LNCAP (cell line): ENCODE data around the gene CACNA1B.

Experiments
- TF ChIP-seq, protein P1 (sequence below): fragments of 450-650 bp; IDR thresholded peaks from 2 replicates; pipeline ENCODE4 v1.5.1; 2017; ENCODE audit warnings: mild to moderate bottlenecking

Gene CACNA1B

DNA sequence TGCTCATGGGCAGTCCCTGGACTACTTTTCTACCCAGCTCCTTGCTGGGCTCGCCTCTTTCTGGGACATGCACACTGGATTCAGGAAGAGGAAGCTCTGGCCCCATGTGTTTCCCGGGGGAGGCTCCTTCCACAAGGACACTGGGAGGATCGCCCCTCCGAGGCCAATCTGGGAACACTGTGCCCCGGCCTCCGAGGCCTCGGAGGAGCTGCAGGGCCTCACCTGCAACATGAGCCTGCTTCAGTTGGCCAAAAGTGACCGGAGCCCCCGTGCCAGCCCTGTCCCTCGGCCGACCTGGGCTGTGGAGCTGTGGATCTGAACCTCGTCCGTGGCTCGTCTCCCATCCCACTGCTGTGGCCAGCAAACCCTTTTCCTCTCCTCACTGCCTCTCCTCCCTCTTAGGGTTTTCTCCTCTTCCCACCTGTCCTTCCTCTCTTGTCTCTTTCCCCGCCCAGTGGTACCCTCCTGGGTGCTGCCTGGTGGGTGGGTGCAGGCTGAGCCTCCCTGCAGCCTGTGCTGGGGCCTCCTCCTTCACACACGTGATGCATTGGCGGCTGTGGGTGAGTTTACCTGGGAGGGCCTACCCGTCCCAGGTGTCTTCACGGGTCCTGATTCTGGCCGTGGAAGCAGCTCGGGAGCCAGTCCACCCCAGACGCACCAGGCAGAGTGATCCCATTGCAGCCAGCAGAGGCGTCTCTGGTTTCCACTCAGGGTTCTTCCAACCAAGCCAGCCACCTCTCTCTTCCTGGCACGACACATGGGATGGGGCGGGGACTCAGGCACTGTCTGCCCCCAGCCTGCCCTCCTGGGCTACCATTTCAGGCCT, 241.8 kb downstream of the CACNA1B start:
- TF ChIP-seq, protein P1, sequence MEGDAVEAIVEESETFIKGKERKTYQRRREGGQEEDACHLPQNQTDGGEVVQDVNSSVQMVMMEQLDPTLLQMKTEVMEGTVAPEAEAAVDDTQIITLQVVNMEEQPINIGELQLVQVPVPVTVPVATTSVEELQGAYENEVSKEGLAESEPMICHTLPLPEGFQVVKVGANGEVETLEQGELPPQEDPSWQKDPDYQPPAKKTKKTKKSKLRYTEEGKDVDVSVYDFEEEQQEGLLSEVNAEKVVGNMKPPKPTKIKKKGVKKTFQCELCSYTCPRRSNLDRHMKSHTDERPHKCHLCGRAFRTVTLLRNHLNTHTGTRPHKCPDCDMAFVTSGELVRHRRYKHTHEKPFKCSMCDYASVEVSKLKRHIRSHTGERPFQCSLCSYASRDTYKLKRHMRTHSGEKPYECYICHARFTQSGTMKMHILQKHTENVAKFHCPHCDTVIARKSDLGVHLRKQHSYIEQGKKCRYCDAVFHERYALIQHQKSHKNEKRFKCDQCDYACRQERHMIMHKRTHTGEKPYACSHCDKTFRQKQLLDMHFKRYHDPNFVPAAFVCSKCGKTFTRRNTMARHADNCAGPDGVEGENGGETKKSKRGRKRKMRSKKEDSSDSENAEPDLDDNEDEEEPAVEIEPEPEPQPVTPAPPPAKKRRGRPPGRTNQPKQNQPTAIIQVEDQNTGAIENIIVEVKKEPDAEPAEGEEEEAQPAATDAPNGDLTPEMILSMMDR: no peak

DNA sequence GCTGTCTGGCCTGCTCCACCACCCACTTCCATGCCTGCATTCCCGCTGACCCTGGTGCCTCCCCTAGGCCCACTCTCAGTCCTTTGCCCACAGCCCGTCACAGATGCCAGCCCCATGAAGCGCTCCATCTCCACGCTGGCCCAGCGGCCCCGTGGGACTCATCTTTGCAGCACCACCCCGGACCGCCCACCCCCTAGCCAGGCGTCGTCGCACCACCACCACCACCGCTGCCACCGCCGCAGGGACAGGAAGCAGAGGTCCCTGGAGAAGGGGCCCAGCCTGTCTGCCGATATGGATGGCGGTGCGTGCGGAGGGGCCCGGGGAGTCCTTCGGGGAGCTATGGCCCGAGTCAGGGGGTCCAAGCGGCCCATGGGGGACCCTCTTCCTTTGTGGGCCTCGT, 242.5 kb downstream of the CACNA1B start:
- TF ChIP-seq, protein P1: no peak

DNA sequence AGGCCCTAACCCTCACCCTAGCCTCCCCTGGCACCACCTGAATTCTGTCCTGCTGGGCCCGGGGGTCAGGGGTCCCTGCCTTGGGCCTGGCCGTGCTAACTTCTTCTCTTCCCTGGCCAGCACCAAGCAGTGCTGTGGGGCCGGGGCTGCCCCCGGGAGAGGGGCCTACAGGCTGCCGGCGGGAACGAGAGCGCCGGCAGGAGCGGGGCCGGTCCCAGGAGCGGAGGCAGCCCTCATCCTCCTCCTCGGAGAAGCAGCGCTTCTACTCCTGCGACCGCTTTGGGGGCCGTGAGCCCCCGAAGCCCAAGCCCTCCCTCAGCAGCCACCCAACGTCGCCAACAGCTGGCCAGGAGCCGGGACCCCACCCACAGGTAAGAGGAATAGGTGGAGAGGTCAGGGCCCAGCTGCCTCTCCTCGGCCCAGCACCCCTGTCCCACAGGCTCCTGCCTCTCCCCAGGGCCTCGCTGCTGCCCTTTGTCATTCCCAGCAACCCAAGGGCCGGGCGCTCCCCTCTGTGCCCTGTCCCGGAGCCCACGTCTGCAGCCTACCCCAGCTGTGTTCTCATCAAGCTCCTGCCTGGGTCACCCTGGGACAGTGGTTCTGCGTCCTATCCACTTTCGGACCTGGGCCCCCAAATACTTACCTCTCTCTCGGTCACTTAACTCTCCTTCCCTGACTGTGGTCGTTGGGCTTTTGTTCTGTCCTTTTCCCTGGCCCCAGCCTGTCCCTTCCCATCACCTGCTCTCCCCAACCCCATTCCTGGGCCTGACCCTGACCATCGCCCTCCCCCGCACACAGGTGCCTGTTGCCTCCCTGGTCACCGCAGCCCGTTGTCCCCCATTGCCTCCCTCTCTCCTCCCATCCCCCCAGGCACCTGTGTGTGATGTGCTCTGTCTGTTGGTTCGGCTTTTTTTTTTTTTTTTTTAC, 243.2 kb downstream of the CACNA1B start:
- TF ChIP-seq, protein P1: no peak

DNA sequence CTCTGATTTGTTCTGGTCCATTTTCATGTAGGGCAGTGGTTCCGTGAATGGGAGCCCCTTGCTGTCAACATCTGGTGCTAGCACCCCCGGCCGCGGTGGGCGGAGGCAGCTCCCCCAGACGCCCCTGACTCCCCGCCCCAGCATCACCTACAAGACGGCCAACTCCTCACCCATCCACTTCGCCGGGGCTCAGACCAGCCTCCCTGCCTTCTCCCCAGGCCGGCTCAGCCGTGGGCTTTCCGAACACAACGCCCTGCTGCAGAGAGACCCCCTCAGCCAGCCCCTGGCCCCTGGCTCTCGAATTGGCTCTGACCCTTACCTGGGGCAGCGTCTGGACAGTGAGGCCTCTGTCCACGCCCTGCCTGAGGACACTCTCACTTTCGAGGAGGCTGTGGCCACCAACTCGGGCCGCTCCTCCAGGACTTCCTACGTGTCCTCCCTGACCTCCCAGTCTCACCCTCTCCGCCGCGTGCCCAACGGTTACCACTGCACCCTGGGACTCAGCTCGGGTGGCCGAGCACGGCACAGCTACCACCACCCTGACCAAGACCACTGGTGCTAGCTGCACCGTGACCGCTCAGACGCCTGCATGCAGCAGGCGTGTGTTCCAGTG, 244.0 kb downstream of the CACNA1B start:
- TF ChIP-seq, protein P1: no peak

DNA sequence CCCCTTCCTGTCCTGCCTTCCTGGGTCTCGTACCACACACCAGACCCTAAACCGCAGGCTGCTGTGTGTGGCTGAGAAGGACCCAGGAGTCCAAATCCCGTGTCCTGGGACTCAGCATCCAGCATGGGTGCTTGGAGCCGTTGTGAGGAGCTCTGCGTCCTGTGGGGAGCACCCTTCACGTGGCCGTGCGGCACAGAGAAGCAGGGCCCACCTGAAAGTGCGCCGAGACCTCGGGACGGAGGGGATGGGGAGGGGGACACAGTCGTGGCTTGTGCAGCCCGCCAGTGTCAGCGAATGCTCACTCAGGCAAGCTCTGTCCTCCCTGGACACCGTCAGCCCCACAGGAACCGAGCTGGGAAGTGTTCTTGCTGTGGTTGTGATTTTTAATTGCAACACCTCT, 244.6 kb downstream of the CACNA1B start:
- TF ChIP-seq, protein P1: no peak

DNA sequence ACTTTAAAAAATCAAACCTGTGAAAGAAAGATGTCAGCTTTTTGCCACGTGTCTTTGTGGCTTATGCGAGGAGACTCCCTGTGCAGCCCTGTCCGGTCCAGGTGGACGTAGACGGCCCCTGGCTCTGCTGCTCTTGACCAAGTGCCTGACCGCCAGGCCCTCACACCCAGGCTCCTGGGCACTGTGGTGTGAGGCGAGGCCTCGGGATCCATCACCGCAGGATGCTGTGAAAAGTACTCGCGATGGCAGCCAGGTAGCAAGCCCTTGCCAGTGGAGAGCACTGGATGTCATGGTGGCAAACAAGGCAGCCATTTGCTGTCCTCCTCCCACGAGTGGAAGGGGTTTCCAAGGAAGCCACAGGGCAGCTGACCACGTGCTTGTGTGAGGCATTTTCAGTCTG, 245.1 kb downstream of the CACNA1B start:
- TF ChIP-seq, protein P1: no peak

DNA sequence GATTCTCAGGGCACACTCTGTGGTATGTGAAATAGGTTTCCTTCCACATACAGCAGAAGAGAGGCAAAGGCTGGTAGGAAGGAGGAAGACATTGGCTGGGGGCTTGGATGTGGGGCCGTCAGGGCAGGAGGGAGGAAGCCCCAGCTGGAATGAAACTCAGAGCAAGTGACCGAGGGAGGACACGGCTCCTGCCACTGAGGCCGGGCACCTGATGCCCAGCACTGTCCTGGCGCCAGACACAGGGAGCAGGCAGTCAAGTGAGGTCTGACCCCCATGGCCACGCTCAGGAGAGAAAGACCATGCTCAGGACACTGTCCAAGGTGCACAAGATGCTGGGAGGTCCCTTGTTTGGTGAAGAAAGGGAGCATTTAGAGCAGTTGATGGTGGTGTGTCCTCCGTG, 245.5 kb downstream of the CACNA1B start:
- TF ChIP-seq, protein P1: no peak
